Measurements from ENCODE around the gene MMP14.
A peak's percentile ranks its signal among the peaks of the same experiment; 100 is the strongest.
"Not testable (repeated sequence)": the region's sequence is repeated elsewhere in the genome, so short reads cannot be mapped to it uniquely, and the experiment has no call there.

Gene MMP14

DNA sequence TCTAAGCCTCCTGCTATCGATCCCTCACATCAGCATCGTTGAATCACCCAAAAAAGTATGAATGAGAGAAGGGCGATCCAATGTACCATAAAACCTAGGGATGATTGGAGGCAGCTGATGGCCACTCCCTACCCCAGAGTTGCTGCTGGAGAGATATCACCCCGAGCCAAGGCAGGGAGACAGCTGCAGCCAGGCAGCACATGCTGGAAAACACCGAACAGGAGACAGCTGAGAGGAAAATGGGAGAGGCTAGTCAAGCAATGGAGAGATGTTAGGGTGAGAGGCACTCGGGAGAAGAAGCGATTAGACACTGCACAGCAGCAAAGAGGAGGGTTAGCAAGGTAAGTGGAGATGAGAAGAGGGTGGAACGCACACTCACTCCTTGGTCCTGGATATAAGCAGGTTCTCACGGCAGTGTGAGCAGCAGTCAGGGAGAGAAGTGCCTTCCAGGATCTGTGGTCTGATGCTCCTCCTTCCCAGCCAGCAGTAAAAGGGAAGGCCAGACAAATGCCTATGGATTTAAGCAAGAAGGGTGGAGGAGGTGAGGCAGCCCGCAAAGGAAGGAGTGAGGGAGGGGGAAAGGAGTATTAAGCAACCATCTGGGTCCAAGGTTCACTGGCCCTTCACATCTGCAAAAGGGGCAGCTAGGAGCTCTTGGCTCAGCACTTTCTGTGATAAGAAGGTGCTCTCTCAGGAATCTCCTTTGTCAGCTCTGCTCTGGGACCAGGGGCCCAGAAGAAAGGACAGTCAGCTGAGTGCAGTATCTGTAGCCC lies 21.3 kb upstream of the MMP14 start, which contains the start of gene SLC7A7:
TSS of gene SLC7A7 (minus strand) at position 495 of the 773 bp plus-strand sequence. CDS start 2,037 bp downstream, outside the sequence.
- no peak for DNase-seq

DNA sequence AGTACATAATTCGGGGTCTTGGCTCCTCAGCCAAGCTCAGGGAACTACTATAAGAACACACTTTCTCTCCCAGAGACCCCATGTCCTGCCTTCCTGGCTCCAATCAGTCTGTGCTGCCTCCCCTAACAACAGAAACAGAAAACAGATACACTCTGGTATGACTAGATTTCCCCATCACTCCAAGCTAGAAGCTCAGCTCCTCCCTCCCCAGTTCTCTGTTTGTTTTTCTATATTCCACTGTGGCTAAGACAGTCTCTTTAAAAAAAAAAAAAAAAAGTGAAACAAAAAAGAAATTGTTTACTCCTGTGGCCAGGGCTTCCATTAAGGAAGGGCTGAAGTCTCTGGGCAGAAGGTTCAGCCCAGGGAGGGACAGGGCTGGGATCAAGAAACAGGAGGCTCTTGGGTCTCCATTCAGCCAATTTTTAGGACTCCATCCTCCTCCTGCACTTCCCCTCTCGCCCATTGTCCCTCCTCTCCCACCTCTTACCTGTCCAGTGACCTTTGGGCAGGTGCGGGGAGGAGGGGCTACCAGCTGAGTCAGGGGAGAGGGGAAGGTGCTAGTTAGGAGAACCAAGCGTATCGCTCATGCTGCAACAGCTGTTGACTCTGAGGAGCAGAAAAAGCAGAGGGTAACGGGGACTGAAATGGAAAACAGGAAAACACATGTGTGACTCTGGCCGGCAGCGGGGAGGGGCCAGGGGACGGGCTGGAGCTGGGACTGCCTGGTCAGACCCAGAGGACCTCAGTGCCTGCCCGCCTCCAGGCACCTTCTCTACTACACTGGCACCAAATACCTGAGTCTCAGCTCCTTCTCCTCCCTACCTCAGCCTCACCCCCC lies 17.0 kb upstream of the MMP14 start:
- DNase-seq: peak; percentile 13

DNA sequence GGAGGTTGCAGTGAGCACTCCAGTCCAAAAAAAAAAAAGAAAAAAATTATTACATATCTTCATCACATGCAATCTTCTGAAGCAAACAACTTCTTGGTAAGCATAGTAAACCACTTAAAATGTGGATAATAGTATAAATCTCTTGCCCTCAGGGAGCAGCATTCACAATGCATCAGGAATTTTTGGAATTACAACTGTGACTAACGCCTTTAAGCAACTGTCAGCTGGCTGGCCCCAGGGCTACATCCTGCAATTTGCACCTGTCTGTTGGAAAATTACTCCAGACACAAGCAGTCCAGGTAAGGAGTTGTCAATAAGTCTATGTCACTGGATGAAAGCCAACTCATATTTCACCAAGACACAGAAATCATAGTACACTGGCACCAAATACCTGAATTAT lies 15.7 kb upstream of the MMP14 start:
- no peak for DNase-seq

DNA sequence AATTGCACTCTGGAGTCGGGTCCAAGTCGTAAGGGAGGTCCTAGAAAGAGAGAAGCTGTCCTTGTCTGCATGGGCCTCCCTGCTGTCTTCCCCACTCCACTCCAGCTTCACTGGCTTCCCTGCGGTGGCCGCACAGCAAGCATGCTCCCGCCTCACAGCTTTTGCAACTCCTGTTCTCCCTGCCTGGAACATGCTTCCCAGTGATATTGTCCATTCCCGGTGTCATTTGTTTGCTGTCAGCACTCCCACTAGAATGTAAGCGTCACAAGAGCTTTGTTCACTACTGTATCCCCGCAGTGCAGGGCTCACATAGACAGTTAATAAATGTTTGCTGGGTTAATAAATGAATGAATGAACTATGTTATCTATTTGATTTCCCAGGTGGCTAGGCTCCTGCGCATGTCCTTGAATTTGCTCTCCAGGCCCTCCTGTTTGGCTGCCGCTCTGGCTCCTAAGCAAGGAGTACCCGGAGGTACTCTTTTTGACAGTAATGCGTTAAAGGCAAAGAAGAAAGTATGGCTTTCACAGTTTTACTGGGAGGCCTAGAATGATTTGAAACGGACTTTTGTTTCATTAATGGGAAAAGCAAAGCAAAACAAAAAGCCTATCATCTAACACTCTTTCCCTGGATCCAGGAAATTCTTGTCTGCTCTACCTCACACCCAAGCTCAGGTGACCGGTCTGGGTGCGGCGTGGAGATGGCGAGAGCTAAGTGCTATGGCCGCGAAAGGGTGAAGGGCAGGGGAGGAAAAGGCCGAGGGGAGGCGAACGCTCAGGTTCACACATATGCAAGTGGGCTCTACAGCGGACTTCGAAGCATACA lies 15.0 kb upstream of the MMP14 start:
- no peak for DNase-seq

DNA sequence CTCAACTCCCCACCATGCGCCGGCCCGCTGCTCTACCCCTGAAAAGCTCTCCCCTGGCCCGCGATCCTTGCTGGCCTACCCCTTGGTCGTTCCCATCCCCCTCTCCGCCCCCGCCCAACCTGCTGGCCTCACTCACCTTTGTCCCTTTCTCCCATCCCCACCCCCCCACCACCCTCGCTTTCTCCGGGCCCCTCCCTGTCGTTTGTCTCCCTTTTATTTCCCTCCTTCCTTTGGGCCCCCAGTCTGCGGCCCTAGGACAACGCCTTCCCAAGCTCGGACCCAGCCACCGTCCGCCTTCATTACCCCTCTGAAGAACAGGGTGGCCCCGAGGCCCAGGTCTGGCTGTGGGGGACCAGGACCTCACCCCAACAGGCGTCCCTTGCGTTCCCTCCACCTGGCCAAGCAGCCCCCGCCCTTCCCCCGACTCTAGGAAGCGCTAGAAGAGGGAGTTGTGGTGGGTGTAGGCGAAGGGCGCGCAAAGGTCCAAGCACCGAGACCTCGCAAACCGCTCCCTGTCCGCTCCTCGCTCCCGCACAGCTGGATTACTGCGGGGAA lies 14.3 kb upstream of the MMP14 start:
- no peak for DNase-seq

DNA sequence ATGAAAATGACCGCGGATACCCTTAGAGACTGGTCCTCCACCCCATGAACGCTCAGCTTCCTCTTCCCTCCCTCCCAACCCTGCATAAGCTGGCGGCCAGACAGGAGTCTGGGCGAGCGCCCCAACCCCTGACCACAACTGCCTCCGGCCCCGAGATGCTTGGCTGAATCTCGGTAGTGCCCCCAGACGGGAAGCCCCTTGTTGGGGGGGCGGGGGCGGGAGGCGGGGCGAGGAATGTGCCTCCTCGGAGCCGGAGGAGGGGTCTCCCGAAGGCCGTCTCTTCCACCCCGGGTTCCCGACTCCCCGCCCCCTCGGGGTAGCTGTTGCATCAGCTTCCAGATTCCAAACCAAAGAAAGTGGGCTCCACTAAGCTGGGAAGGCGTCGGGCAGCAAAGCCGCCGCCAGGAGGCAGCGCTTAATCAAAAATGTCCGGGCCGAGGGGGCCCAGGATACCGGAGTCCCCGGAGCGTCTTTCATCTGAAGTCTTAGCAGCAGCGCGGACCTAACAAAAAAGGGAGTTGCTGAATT lies 13.8 kb upstream of the MMP14 start:
- peak; percentile 86 for DNase-seq

DNA sequence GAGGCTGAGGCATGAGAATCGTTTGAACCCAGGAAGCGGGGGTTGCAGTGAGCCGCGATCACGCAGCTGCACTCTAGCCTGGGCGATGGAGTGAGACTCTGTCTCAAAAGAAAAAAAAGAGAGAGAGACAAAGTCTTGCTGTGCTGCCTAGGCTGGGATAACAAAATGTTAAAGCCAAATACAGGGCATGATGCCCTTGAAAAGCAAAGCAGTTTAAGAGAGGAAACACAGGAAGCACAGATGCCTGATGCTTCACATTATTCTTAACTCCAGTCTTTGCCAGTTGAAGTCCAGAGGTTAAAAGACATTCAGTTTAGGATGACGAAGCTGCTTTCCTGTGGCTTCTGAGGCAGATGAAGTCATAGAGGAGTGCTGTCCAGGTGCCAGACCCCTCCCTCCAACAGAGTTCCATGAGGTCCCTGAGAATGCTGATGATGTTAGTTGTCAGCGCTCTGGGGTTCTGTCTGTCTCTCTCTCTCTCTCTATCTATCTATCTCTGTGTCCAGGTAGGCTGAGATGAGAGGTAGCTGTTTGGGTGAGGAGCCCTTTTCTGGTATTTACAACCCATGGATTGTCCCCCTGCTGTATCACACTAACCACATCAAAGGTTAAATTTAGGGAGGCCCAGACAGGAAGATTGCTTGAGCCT lies 11.6 kb upstream of the MMP14 start:
- DNase-seq: no peak

DNA sequence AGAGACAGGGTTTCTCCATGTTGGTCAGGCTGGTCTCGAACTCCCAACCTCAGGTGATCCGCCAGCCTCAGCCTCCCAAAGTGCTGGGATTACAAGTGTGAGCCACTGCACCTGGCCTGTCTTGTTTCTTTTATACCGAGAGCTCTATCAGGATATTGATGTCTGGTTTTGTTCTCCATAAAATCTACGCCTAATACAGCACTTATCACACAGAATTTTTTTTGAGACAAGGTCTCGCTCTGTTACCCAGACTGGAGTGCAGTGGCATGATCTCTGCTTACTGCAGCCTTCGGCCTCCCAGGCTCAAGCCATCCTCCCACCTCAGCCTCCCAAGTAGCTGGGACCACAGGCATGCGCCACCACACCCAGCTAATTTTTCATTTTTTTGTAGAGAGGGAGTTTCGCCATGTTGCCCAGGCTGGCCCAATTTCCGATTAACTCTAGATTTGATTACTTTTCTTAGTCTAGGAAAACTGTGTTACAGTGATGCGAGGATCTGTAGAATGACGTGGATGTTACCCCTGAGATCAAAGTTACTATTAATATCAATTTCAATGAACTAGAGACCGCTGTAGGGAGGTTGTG lies 7.2 kb upstream of the MMP14 start:
- not testable (repeated sequence) for DNase-seq

DNA sequence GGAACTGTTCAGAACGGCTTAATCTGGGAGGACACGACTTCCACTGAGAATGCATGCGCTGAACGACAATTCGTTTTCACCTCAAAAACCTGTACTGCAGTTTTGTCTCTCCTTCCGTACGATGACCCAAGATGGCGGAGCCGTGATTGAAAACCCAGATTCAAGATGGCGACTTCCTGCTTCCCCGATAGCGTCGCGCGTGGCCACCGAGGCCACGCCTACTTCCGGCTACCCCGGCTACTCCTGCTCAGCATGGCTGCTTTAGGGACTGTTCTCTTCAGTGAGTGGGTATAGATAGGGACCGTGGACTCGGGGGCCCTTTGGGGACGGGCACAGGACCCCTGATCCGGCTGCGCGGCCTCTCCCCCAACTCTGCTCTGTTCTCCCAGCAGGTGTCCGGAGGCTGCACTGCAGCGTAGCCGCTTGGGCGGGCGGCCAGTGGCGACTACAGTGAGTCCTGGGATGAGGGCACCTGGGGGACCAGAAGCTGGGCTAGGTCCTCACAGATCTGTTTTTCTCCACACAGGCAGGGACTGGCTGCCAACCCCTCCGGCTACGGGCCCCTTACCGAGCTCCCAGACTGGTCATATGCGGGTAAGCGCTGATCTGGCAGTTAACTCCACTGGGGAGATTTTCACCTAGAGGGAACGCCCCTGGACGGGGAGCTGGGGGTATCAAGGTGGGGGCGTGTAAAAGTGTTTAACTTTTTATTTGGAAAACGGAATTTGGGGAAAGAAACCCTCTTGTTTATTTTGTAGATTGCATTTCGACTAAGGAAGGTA lies 6.5 kb upstream of the MMP14 start, which contains the start of gene MRPL52:
TSS of gene MRPL52 (plus strand) at position 227 of the 782 bp plus-strand sequence. CDS start at position 253, 26 bp downstream.
- DNase-seq: peak; percentile 96

DNA sequence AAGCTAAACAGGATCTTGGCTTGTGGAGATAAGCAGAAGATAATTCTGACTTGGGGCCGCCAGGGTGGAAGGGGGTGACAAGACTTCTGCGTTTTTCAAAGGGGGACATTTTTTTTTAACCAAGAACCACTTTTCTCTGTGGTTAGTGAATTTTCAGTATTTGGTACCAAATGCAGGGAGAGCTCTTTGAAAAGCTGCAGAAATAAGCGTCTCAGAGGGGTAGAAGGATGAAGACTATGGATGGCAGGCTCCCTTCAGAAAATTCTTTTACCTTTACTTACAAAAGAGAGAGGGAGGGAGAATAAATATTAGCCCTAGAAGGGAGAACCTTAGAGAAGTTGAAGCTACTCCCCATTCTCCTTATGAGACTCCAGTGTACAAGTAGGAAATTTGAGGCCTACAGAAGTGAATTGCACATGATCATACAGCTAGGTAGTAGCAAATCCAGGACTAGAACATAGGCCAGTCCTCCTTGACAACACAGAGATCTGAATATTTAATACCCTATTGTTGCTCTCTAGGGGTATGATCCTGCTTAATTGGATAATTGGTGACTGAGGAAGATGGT lies 5.9 kb upstream of the MMP14 start:
- no peak for DNase-seq

DNA sequence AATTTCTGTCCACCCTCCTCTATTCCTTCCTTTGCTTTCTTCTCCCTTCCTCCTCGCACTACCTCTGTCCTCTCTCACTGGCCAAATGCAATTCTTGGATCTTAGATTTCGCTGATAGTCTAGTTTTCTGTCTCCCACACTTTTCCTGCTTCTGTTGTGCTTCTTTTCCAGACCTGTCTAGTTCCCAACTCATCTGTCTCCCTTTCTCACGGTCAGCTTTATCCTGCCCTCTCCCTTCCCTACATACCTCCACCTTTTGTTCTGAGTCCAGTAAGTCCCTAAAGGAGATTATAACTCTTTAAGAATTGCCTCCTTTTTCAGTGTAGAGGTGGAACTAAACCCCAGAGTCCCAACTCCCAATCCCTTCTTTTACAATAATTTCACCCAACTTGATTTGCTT lies 880 bp upstream of the MMP14 start:
- no peak for DNase-seq

DNA sequence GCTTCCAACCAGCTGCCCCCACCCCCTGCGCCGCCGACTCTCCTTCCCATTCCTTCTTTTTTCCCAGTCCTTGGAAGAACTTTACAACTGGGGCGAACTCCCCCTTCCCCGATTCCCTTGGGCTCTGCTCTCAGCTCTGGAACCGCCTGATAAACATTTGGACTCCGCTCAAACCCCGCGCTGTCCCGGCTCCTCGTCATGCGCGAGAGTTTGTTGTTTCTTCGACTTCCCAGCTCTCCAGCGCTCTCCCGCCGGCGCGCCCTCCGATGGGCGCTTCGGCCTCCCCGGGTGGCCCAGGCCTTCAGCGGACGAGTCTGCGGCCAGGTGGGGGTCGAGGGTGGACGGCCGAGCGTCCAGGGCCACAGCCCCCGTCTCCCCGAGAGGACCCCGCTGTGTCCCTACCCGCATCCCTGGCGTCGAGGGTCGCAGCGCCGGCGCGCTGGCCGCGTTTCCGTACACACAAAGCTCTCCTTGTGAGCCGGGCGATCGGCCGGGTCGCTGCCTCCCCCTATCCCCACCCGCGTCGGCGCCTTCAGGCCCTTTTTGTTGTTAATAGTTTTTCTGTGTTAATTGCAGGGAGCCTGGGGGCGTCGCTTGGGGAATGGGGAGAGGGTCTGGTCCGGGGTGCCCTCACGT lies 847 bp downstream of the MMP14 start:
- DNase-seq: peak; percentile 25

DNA sequence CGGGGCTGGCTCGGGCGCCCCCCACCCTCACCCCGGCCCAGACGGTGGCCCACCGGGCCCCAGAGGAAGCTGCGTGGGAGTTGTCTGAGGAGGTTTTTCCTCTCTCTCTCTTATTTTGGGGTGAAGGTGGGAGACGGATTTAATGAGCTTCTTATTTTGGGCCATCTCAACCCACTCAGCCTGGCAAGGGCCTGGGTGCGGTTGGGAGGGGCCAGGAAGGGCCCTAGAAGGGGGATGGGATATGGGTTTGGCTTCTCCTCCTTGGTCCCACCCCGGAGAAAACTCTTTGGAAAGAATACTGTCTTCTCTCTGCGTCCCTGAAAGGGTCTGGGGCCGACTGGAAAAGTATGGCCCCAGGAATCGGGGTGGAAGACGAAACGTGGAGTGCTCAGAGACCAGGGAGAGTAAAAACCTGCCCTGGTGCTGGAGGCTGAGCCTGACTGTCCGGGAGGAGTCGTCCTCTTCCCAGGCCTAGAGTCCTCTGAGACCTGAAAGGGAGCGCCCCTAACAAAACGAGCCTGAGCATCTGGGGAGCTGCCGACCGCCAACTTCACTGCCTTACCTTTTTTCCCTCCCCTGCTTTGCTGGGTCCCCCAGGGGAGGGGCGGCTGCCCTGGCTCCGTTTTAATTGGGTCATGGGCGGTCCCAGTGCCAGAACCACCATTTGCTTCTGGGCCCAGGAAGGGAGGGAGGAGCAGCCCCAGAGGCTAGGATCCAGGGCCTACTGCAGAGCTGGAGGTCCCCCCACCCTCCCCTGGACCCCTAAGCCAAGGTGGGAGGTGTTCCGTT lies 1.6 kb downstream of the MMP14 start:
- no peak for DNase-seq

DNA sequence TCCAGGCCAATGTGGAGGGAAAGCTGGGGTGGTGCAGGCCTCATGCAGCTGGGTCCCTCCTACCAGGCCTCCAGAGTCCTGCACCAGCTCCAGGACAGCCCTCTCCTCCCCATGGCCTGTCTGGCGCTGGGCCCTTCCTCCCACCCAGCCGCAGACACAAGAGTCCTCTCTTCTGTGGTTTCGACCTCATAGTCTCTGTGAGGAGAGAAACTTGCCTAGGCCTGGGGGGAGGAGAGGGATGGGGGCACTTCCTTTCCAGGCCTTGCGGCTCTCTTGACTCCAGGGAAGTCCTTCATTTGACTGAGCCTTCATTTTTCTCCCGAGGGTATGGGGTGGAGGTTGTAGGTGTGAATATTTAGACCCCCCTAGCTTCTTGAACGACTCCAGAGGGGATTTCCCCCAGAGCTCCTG lies 2.3 kb downstream of the MMP14 start:
- DNase-seq: no peak

DNA sequence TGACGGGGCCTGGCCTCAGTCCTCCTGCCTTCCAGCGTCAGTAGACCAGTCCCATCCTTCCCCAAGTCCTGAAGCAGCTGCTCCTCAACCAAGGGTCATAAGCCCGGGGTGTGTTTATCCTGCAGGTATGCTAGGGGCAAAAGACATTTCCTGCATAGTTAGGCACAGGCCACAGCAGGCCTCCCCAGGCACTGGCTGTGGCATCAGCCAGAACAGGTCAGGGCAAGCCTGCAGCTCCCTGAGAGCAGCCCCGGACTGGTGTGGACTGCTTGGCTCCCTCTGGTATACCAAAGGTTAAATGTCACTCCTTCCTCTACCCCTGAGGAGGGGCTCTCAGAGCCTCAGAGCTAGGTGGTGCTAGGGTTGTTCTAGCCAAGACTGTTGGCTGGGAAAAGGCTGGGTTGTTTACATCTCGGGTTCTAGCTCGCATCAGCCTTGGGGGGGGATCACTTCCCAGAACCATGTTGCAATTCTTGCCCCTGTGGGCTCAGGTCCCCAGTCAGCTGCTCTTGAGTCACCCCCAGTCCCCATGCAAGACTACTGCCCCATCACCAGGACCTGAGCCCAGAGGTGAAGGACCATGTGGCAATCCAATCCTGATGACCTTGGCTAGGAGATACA lies 2.9 kb downstream of the MMP14 start:
- no peak for DNase-seq

DNA sequence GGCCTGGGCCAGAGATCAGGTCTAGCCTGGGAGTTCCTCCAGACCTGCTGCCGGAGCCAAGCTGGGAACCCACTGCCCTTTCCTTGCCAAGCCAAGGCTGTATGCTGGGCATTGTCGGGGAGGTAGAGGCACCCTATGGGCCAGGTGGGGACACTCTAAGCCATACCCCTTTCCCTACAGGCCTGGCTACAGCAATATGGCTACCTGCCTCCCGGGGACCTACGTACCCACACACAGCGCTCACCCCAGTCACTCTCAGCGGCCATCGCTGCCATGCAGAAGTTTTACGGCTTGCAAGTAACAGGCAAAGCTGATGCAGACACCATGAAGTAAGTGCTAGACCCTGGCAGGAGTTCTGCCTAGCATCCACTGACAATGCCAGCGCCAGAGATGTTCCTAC lies 4.9 kb downstream of the MMP14 start:
- no peak for DNase-seq

DNA sequence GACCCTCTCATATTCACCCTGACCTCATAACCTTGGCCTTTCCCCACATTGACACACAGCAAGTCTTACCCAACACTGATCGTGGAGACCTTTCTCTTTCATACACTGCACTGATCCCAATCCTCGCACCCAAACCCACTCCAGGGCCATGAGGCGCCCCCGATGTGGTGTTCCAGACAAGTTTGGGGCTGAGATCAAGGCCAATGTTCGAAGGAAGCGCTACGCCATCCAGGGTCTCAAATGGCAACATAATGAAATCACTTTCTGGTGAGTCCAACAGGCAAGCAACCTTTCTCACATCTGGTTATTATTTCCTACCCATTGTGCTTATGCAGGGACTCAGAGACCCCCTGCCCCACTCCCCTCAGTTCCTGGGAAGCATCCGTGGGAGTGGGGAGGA lies 5.4 kb downstream of the MMP14 start:
- no peak for DNase-seq

Measured in midbrain (tissue), 1 donor.